DMS153 (cell line): ENCODE results near the gene CNOT6.
"Not testable (repeated sequence)": the region's sequence is repeated elsewhere in the genome, so short reads cannot be mapped to it uniquely, and the experiment has no call there.

Experiments used
- DNase-seq: peaks from one replicate; lab custom pipeline; 2025; lab: John Stamatoyannopoulos, UW

The CNOT6 gene

DNA sequence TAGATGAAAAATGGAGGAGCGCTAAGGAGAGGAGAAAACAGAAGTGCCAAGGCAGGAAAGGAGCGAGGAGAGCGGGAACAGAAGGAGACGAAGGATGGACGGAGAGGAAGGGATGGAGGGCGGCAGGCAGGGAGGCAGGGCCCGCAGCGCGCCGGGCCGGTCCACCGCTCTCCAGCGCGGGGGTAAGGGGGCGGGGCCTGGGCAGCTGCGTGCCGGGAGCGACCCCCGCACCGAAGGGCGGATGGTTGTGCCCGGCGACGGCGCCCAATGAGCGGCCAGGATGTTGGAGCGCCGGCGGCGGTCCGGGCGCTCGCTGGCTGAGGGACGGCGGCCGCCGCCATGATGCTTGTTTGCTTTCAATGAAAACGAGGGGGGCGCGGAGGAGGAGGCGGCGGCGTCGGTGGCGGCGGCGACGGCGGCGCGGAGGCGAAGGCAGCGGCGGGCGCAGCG lies at the start of gene CNOT6:
Gene CNOT6, plus strand, starts transcription at position 320 of the 450 bp plus-strand sequence. CDS start 34,898 bp downstream, outside the sequence.
- DNase-seq: peak; percentile 34

DNA sequence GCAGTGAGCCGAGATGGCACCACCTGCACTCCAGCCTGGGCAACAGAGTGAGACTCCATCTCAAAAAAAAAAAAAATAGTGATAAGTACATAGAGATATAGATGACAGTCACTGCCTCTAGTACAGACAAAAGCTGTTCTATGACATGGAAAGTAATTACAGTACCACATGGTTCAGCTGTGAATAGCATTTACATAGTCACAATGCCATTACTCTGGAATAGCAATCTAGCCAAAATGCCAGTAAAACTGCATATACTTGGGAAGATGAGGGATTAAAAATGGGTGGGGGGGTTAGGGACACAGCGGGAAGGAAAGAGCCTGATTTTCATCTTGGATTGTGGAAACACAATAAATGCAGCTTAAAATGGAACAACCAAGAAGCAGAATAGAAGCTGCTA lies 39.4 kb upstream of the CNOT6 start:
- no peak for DNase-seq

DNA sequence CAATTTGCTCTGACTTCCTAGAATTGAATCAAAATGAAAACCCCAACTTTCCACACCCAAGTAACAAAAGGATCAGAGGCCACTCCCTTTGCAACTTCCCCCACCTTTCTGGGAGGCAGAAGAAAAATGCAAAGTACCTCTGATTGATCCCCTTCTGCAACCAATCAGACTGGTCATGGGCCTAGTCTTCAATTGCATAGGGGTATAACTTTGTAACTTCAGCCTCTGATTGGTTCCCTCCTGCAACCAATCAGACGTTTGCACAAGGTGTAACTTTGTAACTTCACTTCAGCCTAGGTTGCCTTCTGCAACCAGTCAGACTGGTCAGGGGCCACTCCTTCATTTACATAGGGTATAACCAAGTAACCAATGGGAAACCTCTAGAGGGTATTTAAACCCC lies 38.3 kb upstream of the CNOT6 start:
- no peak for DNase-seq

GRCh38 chr5:180456792-180457191 lies 37.4 kb upstream of the CNOT6 start:
- no peak for DNase-seq

GRCh38 chr5:180458852-180459673 lies 35.1 kb upstream of the CNOT6 start:
- not testable (repeated sequence) for DNase-seq

DNA sequence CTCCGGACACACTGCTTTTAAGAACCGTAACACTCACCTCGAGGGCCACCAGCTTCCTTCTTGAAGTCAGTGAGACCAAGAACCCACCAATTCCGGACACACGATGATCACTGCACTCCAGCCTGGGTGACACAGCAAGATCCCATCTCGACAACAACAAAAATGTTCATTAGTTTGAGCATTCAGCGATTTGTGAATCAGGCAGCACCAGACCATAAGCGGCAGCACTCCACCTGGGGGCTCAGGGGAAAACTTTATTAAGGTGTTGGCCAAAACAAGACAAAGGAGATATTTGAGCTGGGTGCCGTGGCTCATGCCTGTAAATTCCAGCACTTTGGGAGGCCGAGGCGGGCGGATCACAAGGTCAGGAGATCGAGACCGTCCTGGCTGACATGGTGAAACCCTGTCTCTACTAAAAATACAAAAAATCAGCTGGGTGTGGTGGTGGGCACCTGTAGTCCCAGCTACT lies 34.5 kb upstream of the CNOT6 start:
- not testable (repeated sequence) for DNase-seq

DNA sequence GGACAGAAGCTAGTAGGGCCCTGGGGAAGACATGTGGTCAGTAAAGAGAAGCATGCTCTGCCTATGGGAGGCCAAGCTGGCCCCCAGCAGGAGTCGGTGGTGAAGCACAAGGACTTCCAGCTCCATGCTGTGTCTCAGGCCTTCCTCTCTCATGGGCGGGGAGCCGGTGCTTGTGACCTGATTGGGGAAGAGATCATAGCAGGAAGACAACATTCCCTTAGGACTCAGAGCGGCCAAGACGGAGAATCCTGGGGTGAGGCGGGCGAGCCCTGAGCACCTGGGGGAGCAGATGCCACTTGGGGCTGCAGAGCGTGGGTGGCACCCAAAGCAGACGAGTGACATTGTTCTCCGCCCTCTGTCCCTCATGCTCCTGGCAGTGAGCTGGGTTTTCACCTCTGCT lies 33.3 kb upstream of the CNOT6 start:
- no peak for DNase-seq

GRCh38 chr5:180461303-180461702 lies 32.9 kb upstream of the CNOT6 start:
- DNase-seq: no peak

DNA sequence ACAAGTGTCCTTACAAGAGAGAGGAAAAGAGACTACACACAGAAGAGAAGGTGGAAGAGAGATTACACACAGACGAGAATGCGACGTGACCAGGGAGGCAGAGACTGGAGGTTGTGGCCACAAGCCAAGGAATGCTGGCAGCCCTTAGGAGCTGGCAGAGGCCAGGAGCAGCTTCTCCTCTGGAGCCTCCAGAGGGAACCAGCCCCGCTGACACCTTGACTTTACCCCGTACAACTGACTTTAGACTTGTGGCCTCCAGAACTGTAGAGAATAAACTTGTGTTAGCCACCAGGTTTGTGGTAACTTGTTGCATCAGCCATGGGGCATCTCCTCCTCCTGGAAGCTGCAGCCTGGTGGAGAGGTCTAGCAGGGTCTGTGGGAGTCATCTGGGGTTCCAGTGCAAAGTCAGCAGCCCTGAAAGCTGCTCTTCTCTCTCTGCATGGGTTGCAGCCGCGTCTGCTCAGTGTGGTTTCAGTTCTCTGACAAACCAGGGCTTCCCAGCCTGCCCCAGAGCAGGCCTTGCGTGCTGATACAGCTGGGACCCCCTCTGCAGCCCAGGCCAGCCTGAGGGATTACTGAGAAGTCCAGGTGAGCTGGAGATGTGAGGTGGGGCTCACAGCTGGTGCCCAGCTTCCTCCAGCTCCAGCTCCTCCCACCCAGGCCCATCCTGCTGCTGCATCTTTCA lies 30.8 kb upstream of the CNOT6 start:
- no peak for DNase-seq

DNA sequence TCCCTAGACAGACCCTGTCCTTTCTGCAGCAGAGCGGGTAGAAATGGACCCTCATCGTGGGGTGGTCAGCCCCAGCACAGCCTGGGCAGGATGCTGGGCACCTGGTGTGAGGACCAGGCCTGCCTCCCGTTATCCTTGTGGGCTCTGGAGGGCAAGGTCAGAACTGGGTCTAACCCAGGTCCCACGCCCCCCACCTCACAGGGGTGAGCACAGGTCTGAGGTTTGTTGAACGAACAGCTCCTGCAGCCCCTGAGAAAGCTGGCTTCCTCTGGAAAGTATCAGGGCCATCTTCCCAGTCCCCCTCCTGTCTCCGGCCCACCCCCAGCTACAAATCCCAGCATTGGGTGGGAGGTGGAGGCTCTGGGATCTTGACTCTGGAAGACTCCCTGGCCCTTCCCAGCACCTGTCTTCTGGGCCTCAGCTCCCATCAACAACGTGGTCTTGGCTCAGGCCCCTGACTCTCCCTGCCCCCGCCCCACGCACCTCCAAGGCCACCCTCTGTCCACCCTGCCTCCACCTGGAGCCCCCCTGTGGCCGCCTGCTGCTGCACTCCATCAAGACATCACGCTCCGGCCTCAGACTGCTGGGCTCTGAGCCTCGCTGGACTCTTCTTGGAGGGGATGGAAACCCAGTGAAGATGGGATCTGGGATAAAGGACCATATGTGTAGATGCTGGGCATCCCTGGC lies 30.1 kb upstream of the CNOT6 start:
- DNase-seq: no peak

GRCh38 chr5:180464603-180464970 lies 29.6 kb upstream of the CNOT6 start:
- no peak for DNase-seq

DNA sequence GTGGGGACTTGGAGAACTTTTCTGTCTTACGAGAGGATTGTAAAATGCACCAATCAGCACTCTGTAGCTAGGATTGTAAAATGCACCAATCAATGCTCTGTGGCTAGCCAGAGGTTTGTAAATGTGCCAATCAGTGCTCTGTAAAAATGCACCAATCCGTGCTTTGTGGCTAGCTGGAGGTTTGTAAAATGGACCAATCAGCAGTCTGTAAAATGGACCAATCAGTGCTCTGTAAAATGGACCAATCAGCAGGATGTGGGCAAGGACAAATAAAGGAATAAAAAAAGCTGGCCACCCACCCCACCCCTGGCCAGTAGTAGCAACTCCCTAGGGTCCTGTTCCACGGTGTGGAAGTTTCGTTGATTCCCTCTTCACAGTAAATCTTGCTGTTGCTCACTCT lies 29.1 kb upstream of the CNOT6 start:
- DNase-seq: not testable (repeated sequence)

GRCh38 chr5:180466316-180466715 lies 27.9 kb upstream of the CNOT6 start:
- no peak for DNase-seq

GRCh38 chr5:180467028-180467975 lies 26.9 kb upstream of the CNOT6 start:
- no peak for DNase-seq

- no peak for DNase-seq
Observed at GRCh38 chr5:180467989-180468731, 26.0 kb upstream of the CNOT6 start.

DNA sequence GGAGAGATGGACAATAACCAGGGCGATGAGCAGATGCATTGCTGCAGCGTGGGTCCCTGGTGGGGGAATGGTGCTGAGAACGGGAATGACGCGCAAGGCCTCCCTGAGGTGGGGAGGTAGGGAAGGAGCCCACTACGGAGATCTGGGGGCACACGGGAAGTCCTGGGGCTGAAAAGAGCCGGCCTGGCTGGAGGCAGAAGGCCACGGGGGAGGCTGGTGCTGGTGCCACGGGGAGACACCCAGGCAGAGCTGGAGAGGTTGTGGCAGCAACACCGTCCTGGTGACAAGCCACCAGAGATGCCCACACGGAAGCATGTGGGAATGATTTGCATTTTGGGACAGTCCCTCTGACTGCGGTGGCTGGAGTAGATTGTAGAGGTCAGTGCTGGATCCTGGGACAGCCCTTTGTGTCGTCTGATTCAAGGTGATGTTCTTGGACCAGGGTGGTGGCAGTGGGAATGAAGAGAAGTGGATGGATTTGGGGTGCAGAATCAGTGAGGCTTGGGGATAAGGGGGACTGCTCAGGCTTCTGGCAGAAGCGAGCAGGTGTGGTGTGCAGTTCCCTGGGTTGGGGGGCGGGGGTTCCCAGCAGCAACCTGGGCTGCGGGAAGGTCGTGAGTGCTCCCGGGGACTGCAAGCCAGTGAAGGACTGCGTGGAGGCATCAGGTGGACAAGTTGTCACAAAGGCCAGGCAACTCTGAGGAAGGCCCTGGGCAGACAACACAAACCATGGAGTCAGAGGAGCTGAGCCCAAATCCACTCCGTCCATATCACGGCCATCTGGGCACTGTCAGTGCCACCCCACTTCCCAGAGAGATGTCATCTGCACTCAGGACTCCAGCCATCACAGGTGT lies 25.2 kb upstream of the CNOT6 start:
- no peak for DNase-seq

- DNase-seq: no peak
Observed at GRCh38 chr5:180469586-180469865, 24.7 kb upstream of the CNOT6 start.

DNA sequence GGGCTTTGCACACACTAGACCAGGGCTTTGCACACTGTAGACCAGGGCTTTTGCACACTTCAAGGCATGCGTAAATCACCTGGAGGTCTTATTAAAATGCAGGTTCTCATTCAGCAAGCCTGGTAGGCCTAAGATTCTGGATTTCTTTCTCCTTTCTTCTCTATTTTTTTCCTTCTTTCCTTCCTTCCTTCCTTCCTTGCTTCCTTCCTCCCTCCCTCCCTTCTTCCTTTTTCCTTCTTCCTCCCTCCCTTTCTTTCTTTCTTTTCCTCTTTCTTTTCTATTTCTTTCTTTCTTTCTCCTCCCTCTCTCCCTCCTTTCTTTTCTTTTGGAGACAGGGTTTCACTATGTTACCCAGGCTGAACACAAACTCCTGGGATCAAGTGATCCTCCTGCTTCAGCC lies 24.3 kb upstream of the CNOT6 start:
- no peak for DNase-seq

- DNase-seq: no peak
Observed at GRCh38 chr5:180470361-180470760, 23.8 kb upstream of the CNOT6 start.

DNA sequence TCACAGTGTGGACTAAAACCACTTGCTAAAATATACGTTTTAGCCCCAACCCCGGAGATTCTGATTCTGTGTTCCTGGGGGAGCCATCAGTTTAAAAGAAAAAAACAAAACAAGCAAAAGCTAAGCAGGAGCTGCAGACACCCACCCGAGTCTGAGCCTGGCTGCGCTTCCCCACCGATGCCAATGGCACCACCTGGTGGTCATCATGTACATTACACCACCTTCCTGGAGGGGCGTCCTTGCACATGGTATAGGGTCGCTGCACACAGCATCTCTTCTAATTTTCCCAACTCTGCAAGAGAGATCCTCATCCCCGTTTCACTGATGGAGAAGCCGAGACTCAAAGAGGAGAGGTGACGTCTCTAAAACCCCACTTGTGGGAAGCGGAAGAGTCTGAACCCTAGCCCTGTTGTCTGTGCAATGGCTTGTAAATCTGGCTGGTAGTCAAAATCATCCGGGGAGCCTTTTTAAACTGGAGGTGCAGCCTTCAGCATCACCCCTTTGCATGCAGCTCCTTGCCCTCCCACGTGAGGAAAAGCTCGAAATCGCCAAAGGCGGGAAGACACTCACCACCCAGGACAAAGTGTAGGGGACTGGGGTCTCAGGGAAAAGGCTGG lies 23.1 kb upstream of the CNOT6 start:
- no peak for DNase-seq
